CD4-positive, CD25-positive, alpha-beta regulatory T cell (primary cell): ENCODE results near the gene TMEM120A. TPM values are rescaled to one million over a fixed set of nuclear protein-coding genes. Genes with fewer than 3 reads are reported as not detected.
A peak's percentile ranks its signal among the peaks of the same experiment; 100 is the strongest.

ENCODE experiments used
- ATAC-seq, 2 donors: fragments of 150-1000 bp; cut with Tn5 transposase; one replicate each; pipeline ENCODE4 v1.10.0; 2021; ENCODE audit warnings: low read depth in 2 of 2, moderate number of reproducible peaks in 2 of 2, moderate library complexity in 1 of 2
- DNase-seq, 3 donors: peaks; one replicate each; pipeline versions ENCODE4 v3.0.0 to v3.0.0-alpha.2; 2012 to 2022; ENCODE audit warnings: mixed read lengths in 1 of 3
- H3K27ac ChIP-seq: one replicate; pipeline ENCODE4 v1.7.0; 2013; ENCODE audit warnings: mild to moderate bottlenecking, low read length; ENCODE audit not compliant: insufficient read depth, poor library complexity, severe bottlenecking
- H3K27me3 ChIP-seq: one replicate; pipeline ENCODE4 v1.7.0; 2013; ENCODE audit warnings: low read length; ENCODE audit not compliant: control insufficient read depth, insufficient read depth
- H3K36me3 ChIP-seq: one replicate; pipeline ENCODE4 v1.7.0; 2013; ENCODE audit warnings: mild to moderate bottlenecking, low read length, moderate library complexity; ENCODE audit not compliant: control insufficient read depth, insufficient read depth
- H3K4me1 ChIP-seq: 2 replicates; pipeline ENCODE4 v1.7.0; 2013; ENCODE audit warnings: mild to moderate bottlenecking, low read length; ENCODE audit not compliant: insufficient read depth, control insufficient read depth, poor library complexity, severe bottlenecking
- H3K4me3 ChIP-seq: one replicate; pipeline ENCODE4 v1.7.0; 2013; ENCODE audit warnings: low read depth, mild to moderate bottlenecking, low read length, moderate library complexity
- H3K9me3 ChIP-seq, 2 experiments: 1 replicate in 1 of 2; 2 replicates in 1 of 2; pipeline ENCODE4 v1.7.0; 2013; ENCODE audit warnings: low read length in 2 of 2, mild to moderate bottlenecking in 1 of 2, moderate library complexity in 1 of 2; ENCODE audit not compliant: control insufficient read depth in 2 of 2
- H3K27ac Mint-ChIP-seq, 3 donors: one replicate each; pipeline ENCODE4 v1.8.0; 2020 to 2022; ENCODE audit warnings: mild to moderate bottlenecking in 3 of 3, mixed read lengths in 3 of 3, moderate library complexity in 2 of 3
- H3K27me3 Mint-ChIP-seq: one replicate; pipeline ENCODE4 v1.8.0; 2022; ENCODE audit warnings: mild to moderate bottlenecking, mixed read lengths
- H3K36me3 Mint-ChIP-seq: one replicate; pipeline ENCODE4 v1.8.0; 2020; ENCODE audit warnings: mixed read lengths
- H3K4me1 Mint-ChIP-seq, 4 donors: one replicate each; pipeline ENCODE4 v1.8.0; 2020 to 2022; ENCODE audit warnings: mixed read lengths in 4 of 4, mild to moderate bottlenecking in 1 of 4
- H3K4me3 Mint-ChIP-seq, 4 donors: one replicate each; pipeline ENCODE4 v1.8.0; 2020 to 2022; ENCODE audit warnings: mild to moderate bottlenecking in 4 of 4, mixed read lengths in 4 of 4, moderate library complexity in 3 of 4
- H3K9me3 Mint-ChIP-seq, 7 donors: one replicate each; pipeline ENCODE4 v1.8.0; 2020 to 2022; ENCODE audit warnings: mixed read lengths in 7 of 7, mild to moderate bottlenecking in 3 of 7, moderate library complexity in 2 of 7
- polyA plus RNA-seq, 4 donors: library from polyadenylated mRNA; unstranded; fragments of 300-500 nt; fragmentation: Illumina TruSeq; gene quantifications; one replicate each; pipeline ENCODE4 v1.2.3, GENCODE V29; 2021
- total RNA-seq: library from RNA; stranded (reverse); gene quantifications from one replicate; pipeline ENCODE4 v1.2.3, GENCODE V29; 2022

TMEM120A gene
- total and polyA plus RNA-seq, 5 donors from 2014 or later = 41.9 to 66.5 (median 61.7) TPM

- H3K36me3 Mint-ChIP-seq = peaks cover 4% of the 10 kb centered on the region
- H3K27me3 Mint-ChIP-seq = peaks cover 5% of the 10 kb centered on the region
- H3K4me3 Mint-ChIP-seq = peak overlapping the region; percentile 66 to 87 (median 82)
- Histone ChIP-seq H3K27me3 (no peaks in the 10 kb centered on the region), H3K4me1 (peaks cover 26% of the 10 kb centered on the region), H3K36me3 (no peaks in the 10 kb centered on the region), H3K27ac (peak overlapping the region; percentile 68), H3K4me3 (no peak overlapping the region), H3K9me3 (no peaks in the 10 kb centered on the region)
- no peak for ATAC-seq
- peak in 2 of 3 donors; percentile 20 to 32 for DNase-seq
- peaks cover 0 to 1% (median 0%) of the 10 kb centered on the region in 7 donors for H3K9me3 Mint-ChIP-seq
- H3K27ac Mint-ChIP-seq = peak overlapping the region; percentile 20 to 83 (median 83)
- peaks cover 16 to 70% (median 34%) of the 10 kb centered on the region in 4 donors for H3K4me1 Mint-ChIP-seq
Measured at GRCh38 chr7:75993689-75994387, 557 bp downstream of the TMEM120A start.

- ATAC-seq = no peak
- H3K27me3 ChIP-seq = no peaks in the 10 kb centered on the region
- peaks cover 8% of the 10 kb centered on the region for H3K36me3 ChIP-seq
- H3K4me1 ChIP-seq = peaks cover 20% of the 10 kb centered on the region
- Mint-ChIP-seq H3K27me3 (peaks cover 5% of the 10 kb centered on the region), H3K4me3 (peak overlapping the region; percentile 38 to 87 (median 76)), H3K27ac (no peak overlapping the region), H3K9me3 (no peaks in the 10 kb centered on the region), H3K4me1 (peaks cover 5 to 58% (median 22%) of the 10 kb centered on the region in 4 donors), H3K36me3 (peaks cover 6% of the 10 kb centered on the region)
- no peak overlapping the region for H3K4me3 ChIP-seq
- H3K9me3 ChIP-seq = no peaks in the 10 kb centered on the region
- DNase-seq = no peak
- no peak overlapping the region for H3K27ac ChIP-seq
Measured at GRCh38 chr7:75992083-75992755, 2.2 kb downstream of the TMEM120A start.

- DNase-seq = no peak
Measured at GRCh38 chr7:75991531-75992082, 2.8 kb downstream of the TMEM120A start.

GRCh38 chr7:75989500-75990388 is 4.7 kb downstream of the TMEM120A start:
- peaks cover 23% of the 10 kb centered on the region for H3K36me3 ChIP-seq
- Mint-ChIP-seq H3K9me3 (no peaks in the 10 kb centered on the region), H3K27ac (peak overlapping the region; percentile 63 to 94 (median 84)), H3K36me3 (peaks cover 11% of the 10 kb centered on the region), H3K4me1 (peaks cover 4 to 35% (median 11%) of the 10 kb centered on the region in 4 donors), H3K4me3 (peak overlapping the region in 2 of 4 donors; percentile 58 to 82), H3K27me3 (peaks cover 5% of the 10 kb centered on the region)
- H3K27ac ChIP-seq = no peak overlapping the region
- H3K27me3 ChIP-seq = no peaks in the 10 kb centered on the region
- DNase-seq (no peak), ATAC-seq (no peak)
- H3K4me3 ChIP-seq = no peak overlapping the region
- H3K4me1 ChIP-seq = peaks cover 9% of the 10 kb centered on the region
- H3K9me3 ChIP-seq = no peaks in the 10 kb centered on the region

More at GRCh38 chr7:75991531-75992082, 2.8 kb downstream of the TMEM120A start:
- Histone ChIP-seq H3K4me3 (no peak overlapping the region), H3K4me1 (peaks cover 14% of the 10 kb centered on the region), H3K27me3 (no peaks in the 10 kb centered on the region), H3K36me3 (peaks cover 13% of the 10 kb centered on the region), H3K9me3 (no peaks in the 10 kb centered on the region), H3K27ac (no peak overlapping the region)
- H3K27me3 Mint-ChIP-seq = peaks cover 5% of the 10 kb centered on the region
- H3K4me1 Mint-ChIP-seq = peaks cover 4 to 51% (median 17%) of the 10 kb centered on the region in 4 donors
- peak overlapping the region in 1 of 3 donors; percentile 26 for H3K27ac Mint-ChIP-seq
- H3K36me3 Mint-ChIP-seq = peaks cover 10% of the 10 kb centered on the region
- peak overlapping the region in 3 of 4 donors; percentile 43 to 56 (median 52) for H3K4me3 Mint-ChIP-seq
- no peak for ATAC-seq
- H3K9me3 Mint-ChIP-seq = no peaks in the 10 kb centered on the region

GRCh38 chr7:75988568-75989499 is 5.6 kb downstream of the TMEM120A start:
- H3K4me3 ChIP-seq = no peak overlapping the region
- no peaks in the 10 kb centered on the region for H3K9me3 ChIP-seq
- no peak overlapping the region for H3K27ac ChIP-seq
- peaks cover 4 to 33% (median 11%) of the 10 kb centered on the region in 4 donors for H3K4me1 Mint-ChIP-seq
- H3K27ac Mint-ChIP-seq = no peak overlapping the region
- DNase-seq (no peak), ATAC-seq (no peak)
- H3K27me3 ChIP-seq = no peaks in the 10 kb centered on the region
- H3K4me1 ChIP-seq = peaks cover 8% of the 10 kb centered on the region
- H3K36me3 ChIP-seq = peaks cover 26% of the 10 kb centered on the region
- peaks cover 11% of the 10 kb centered on the region for H3K36me3 Mint-ChIP-seq
- peaks cover 5% of the 10 kb centered on the region for H3K27me3 Mint-ChIP-seq
- H3K4me3 Mint-ChIP-seq = no peak overlapping the region
- no peaks in the 10 kb centered on the region for H3K9me3 Mint-ChIP-seq

GRCh38 chr7:75987805-75988567 is 6.4 kb downstream of the TMEM120A start:
- Histone ChIP-seq H3K4me1 (peaks cover under 1% of the 10 kb centered on the region), H3K36me3 (peaks cover 30% of the 10 kb centered on the region), H3K4me3 (no peak overlapping the region), H3K27ac (no peak overlapping the region), H3K9me3 (no peaks in the 10 kb centered on the region), H3K27me3 (no peaks in the 10 kb centered on the region)
- ATAC-seq (no peak), DNase-seq (no peak)
- H3K27me3 Mint-ChIP-seq = peaks cover 5% of the 10 kb centered on the region
- H3K4me1 Mint-ChIP-seq = peaks cover 1 to 26% (median 10%) of the 10 kb centered on the region in 4 donors
- no peak overlapping the region for H3K27ac Mint-ChIP-seq
- no peaks in the 10 kb centered on the region for H3K9me3 Mint-ChIP-seq
- peaks cover 11% of the 10 kb centered on the region for H3K36me3 Mint-ChIP-seq
- no peak overlapping the region for H3K4me3 Mint-ChIP-seq
